Transverse colon (tissue), 3 donors: ENCODE measurements around the gene TPGS1.

Source experiments
- EP300 ChIP-seq: sonication (generic); formaldehyde crosslinking; IDR thresholded peaks from one replicate; pipeline ENCODE4 v1.6.1; 2017; ENCODE audit warnings: antibody characterized with exemption, low read depth
- POLR2A ChIP-seq: fragments of 450-650 bp; IDR thresholded peaks from one replicate; pipeline ENCODE4 v1.6.1; 2016; ENCODE audit warnings: antibody characterized with exemption, mild to moderate bottlenecking, moderate library complexity
- TF ChIP-seq, protein P1 (sequence below), 5 experiments: fragments of 200-600 bp in 3 of 5; fragments of 450-650 bp in 2 of 5; sonication (generic) in 3 of 5; IDR thresholded peaks; 1 replicate in 2 of 5; 2 replicates in 3 of 5; pipeline ENCODE4 v1.5.1; 2016 to 2017; ENCODE audit warnings: antibody characterized with exemption in 5 of 5, inconsistent platforms in 3 of 5, mild to moderate bottlenecking in 2 of 5, moderate library complexity in 1 of 5

DNA sequence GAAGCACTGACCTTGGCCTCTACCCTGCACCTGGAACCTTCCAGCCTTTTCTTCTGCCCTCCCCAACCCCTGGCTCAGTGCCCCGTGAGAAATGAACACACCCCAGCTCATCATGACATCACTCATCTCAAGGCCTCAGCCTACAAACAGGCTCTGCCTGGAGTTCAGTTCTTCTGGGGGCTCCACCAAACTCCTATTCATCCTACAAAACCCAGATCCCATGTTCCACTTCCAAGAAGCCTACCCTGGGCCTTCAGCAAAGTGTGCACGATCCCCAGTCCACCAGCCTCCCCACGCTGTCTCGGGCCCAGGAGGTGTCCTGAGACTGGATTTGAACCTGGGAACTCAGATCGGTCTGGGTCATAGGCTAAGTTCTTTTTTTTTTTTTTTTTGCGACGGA, 37.5 kb upstream of the TPGS1 start:
- TF ChIP-seq, protein P1, sequence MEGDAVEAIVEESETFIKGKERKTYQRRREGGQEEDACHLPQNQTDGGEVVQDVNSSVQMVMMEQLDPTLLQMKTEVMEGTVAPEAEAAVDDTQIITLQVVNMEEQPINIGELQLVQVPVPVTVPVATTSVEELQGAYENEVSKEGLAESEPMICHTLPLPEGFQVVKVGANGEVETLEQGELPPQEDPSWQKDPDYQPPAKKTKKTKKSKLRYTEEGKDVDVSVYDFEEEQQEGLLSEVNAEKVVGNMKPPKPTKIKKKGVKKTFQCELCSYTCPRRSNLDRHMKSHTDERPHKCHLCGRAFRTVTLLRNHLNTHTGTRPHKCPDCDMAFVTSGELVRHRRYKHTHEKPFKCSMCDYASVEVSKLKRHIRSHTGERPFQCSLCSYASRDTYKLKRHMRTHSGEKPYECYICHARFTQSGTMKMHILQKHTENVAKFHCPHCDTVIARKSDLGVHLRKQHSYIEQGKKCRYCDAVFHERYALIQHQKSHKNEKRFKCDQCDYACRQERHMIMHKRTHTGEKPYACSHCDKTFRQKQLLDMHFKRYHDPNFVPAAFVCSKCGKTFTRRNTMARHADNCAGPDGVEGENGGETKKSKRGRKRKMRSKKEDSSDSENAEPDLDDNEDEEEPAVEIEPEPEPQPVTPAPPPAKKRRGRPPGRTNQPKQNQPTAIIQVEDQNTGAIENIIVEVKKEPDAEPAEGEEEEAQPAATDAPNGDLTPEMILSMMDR (IDR thresholded peaks at IDR 0.05), result no peak
- TF ChIP-seq EP300 (no peak), POLR2A (no peak)
